Right lobe of liver (tissue), 6 donors: ENCODE results near the gene KIF1A. TPM values are rescaled to one million over a fixed set of nuclear protein-coding genes. Genes with fewer than 3 reads are reported as not detected.

Source experiments
- ATAC-seq, 4 donors: fragments of 200-7000 bp; cut with Tn5 transposase; one replicate each; pipeline ENCODE4 v1.9.1; 2020; ENCODE audit warnings: mild to moderate bottlenecking in 4 of 4, moderate library complexity in 4 of 4
- DNase-seq, 3 donors: peaks; one replicate each; pipeline ENCODE4 v3.0.0-alpha.2; 2020
- H3K27ac ChIP-seq, 3 donors: fragments of 200-600 bp; one replicate each; pipeline ENCODE4 v1.8.0; 2022
- H3K27me3 ChIP-seq, 2 donors: fragments of 200-600 bp; one replicate each; pipeline ENCODE4 v1.8.0; 2022
- H3K36me3 ChIP-seq, 4 donors: fragments of 200-600 bp; sonication (generic) in 1 of 4; one replicate each; pipeline versions ENCODE4 v1.5.1 to v1.8.0; 2017 to 2022; ENCODE audit warnings: control low read depth in 1 of 4
- H3K4me1 ChIP-seq, 4 donors: fragments of 200-600 bp; sonication (generic) in 1 of 4; one replicate each; pipeline versions ENCODE4 v1.5.1 to v1.8.0; 2017 to 2022; ENCODE audit warnings: control low read depth in 1 of 4
- H3K4me3 ChIP-seq, 3 donors: fragments of 200-600 bp; one replicate each; pipeline ENCODE4 v1.8.0; 2022
- H3K9me3 ChIP-seq, 4 donors: fragments of 200-600 bp; sonication (generic) in 1 of 4; one replicate each; pipeline versions ENCODE4 v1.5.1 to v1.8.0; 2017 to 2022; ENCODE audit warnings: control low read depth in 1 of 4
- CTCF ChIP-seq, 4 donors: fragments of 200-600 bp in 3 of 4; fragments of 450-650 bp in 1 of 4; IDR thresholded peaks; one replicate each; pipeline versions ENCODE4 v1.5.1 to v1.8.0; 2016 to 2022; ENCODE audit warnings: antibody characterized with exemption in 4 of 4, mild to moderate bottlenecking in 2 of 4
- POLR2A ChIP-seq: fragments of 450-650 bp; IDR thresholded peaks from one replicate; pipeline ENCODE4 v1.6.1; 2017; ENCODE audit warnings: antibody characterized with exemption, mild to moderate bottlenecking
- WGBS: methylation state at CpG from one replicate; pipeline ENCODE4 v1.1.6; 2018; ENCODE audit warnings: low coverage, low lambda C conversion rate; ENCODE audit not compliant: insufficient coverage; ENCODE audit errors: missing lambda C conversion rate; 5-methylcytosine and 5-hydroxymethylcytosine counted together
- intact Hi-C, 2 donors: fragments of 100-400 bp; cut with DNase I; formaldehyde crosslinking; loops; one replicate each; pipeline versions ENCODE4 v1.11.2 to v1.14.1; 2022
- total RNA-seq, 6 experiments: library from RNA; depleted of rRNA in 2 of 6; stranded (reverse); fragments of >200 nt in 2 of 6; fragmentation: NEBNext Ultra II Directional in 3 of 6; extraction: Animal tissue kit (Norgen Biotek cat#: 25700) in 3 of 6; gene quantifications; one replicate each; pipeline versions ENCODE4 v1.1.0 to v1.2.4, GENCODE V29; 2016 to 2023
- donor health status: DM: no; HTN: yes; CAD: no.
- donor health status: DM: no; HTN: no; CAD: no.
- donor health status: DM: no; HTN: no; CAD: no.
- donor health status: DM: no; HTN: yes; CAD: no.
- donor health status: DM: no; HTN: yes; CAD: no.

KIF1A gene
- total RNA-seq, 6 experiments from 2014 or later: 0.31 to 0.87 (median 0.56) TPM

- ATAC-seq: no peak
- Histone ChIP-seq H3K9me3 (no peaks in the 10 kb centered on the region), H3K27me3 (no peaks in the 10 kb centered on the region), H3K27ac (no peak overlapping the region), H3K36me3 (no peaks in the 10 kb centered on the region), H3K4me3 (no peak overlapping the region), H3K4me1 (no peaks in the 10 kb centered on the region)
- TF ChIP-seq POLR2A: no peak
- no peak for TF ChIP-seq CTCF (IDR thresholded peaks at IDR 0.05)
- no peak for DNase-seq
- WGBS: 87% methylated on average over 14 of the region's 14 CpGs
- intact Hi-C loops: no loop called here
Observed at GRCh38 chr2:240726876-240727275, 93.1 kb downstream of the KIF1A start.

- Histone ChIP-seq H3K9me3 (no peaks in the 10 kb centered on the region), H3K27ac (no peak overlapping the region), H3K27me3 (no peaks in the 10 kb centered on the region), H3K36me3 (no peaks in the 10 kb centered on the region), H3K4me1 (no peaks in the 10 kb centered on the region), H3K4me3 (no peak overlapping the region)
- ATAC-seq (no peak), DNase-seq (no peak)
- 70% methylated on average over 4 of the region's 7 CpGs for WGBS
- intact Hi-C loops: no loop called here
- TF ChIP-seq CTCF (IDR thresholded peaks at IDR 0.05) (no peak), POLR2A (no peak)
Observed at GRCh38 chr2:240725671-240726070, 94.3 kb downstream of the KIF1A start.

GRCh38 chr2:240725266-240725665, 94.8 kb downstream of the KIF1A start:
- H3K4me1 ChIP-seq: no peaks in the 10 kb centered on the region
- no peaks in the 10 kb centered on the region for H3K9me3 ChIP-seq
- H3K27ac ChIP-seq: no peak overlapping the region
- DNase-seq: no peak
- WGBS: no CpG with 5 or more reads among the region's 12 CpGs
- no peaks in the 10 kb centered on the region for H3K27me3 ChIP-seq
- no peak overlapping the region for H3K4me3 ChIP-seq
- intact Hi-C loops: no loop called here
- TF ChIP-seq CTCF (IDR thresholded peaks at IDR 0.05) (no peak), POLR2A (no peak)
- ATAC-seq: no peak
- H3K36me3 ChIP-seq: no peaks in the 10 kb centered on the region

- Histone ChIP-seq H3K4me3 (no peak overlapping the region), H3K27me3 (no peaks in the 10 kb centered on the region), H3K27ac (no peak overlapping the region), H3K9me3 (no peaks in the 10 kb centered on the region), H3K36me3 (no peaks in the 10 kb centered on the region), H3K4me1 (no peaks in the 10 kb centered on the region)
- DNase-seq (no peak), ATAC-seq (no peak)
- TF ChIP-seq CTCF (IDR thresholded peaks at IDR 0.05): no peak
- TF ChIP-seq POLR2A: no peak
- intact Hi-C loops: no loop called here
- 100% methylated on average over 1 of the region's 10 CpGs for WGBS
Observed at GRCh38 chr2:240724431-240724830, 95.6 kb downstream of the KIF1A start.

- H3K4me1 ChIP-seq: no peaks in the 10 kb centered on the region
- H3K27ac ChIP-seq: no peak overlapping the region
- H3K36me3 ChIP-seq: no peaks in the 10 kb centered on the region
- intact Hi-C loops: no loop called here
- no CpG with 5 or more reads among the region's 9 CpGs for WGBS
- no peaks in the 10 kb centered on the region for H3K27me3 ChIP-seq
- TF ChIP-seq POLR2A (no peak), CTCF (IDR thresholded peaks at IDR 0.05) (no peak)
- H3K4me3 ChIP-seq: no peak overlapping the region
- no peak for DNase-seq
- no peaks in the 10 kb centered on the region for H3K9me3 ChIP-seq
- no peak for ATAC-seq
Observed at GRCh38 chr2:240723851-240724250, 96.2 kb downstream of the KIF1A start.
